GM18861 (cell line): ENCODE data around the gene ENKUR.

Experiments
- ATAC-seq: cut with Tn5 transposase; IDR thresholded peaks from one replicate; pipeline ENCODE4 v1.9.1; 2021; ENCODE audit not compliant: unreplicated experiment

ENKUR gene, protein sequence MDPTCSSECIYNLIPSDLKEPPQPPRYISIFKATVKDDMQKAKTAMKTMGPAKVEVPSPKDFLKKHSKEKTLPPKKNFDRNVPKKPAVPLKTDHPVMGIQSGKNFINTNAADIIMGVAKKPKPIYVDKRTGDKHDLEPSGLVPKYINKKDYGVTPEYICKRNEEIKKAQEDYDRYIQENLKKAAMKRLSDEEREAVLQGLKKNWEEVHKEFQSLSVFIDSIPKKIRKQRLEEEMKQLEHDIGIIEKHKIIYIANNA

GRCh38 chr10:25015828-25016375 is at the start of gene ENKUR:
TSS of gene ENKUR (minus strand) at chr10:25016158. CDS start at chr10:25015936, 222 bp downstream.
- ATAC-seq, result peak; percentile 50

DNA sequence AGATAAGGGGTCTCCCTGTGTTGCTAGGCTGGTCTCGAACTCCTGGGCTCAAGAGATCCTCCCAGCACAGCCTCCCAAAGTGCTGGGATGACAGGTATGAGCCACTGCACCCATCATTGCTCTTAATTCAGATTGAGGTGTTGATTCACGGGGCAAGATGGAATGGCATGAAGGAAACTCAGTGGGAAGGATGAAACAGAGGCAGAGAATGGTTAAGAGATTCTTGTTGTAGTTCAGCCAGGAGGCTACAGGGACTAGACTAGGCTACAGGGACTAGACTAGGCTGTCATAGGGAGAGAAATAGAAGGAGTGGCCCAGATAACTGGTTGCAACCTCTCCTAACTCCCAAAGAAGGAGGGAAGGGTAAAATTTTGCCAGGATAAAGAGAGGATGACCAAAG is 48.4 kb upstream of the ENKUR start:
- no peak for ATAC-seq

GRCh38 chr10:25063644-25064043 is 47.7 kb upstream of the ENKUR start:
- ATAC-seq, result no peak

- ATAC-seq, result no peak
Measured at GRCh38 chr10:25063157-25063556, 47.2 kb upstream of the ENKUR start.

DNA sequence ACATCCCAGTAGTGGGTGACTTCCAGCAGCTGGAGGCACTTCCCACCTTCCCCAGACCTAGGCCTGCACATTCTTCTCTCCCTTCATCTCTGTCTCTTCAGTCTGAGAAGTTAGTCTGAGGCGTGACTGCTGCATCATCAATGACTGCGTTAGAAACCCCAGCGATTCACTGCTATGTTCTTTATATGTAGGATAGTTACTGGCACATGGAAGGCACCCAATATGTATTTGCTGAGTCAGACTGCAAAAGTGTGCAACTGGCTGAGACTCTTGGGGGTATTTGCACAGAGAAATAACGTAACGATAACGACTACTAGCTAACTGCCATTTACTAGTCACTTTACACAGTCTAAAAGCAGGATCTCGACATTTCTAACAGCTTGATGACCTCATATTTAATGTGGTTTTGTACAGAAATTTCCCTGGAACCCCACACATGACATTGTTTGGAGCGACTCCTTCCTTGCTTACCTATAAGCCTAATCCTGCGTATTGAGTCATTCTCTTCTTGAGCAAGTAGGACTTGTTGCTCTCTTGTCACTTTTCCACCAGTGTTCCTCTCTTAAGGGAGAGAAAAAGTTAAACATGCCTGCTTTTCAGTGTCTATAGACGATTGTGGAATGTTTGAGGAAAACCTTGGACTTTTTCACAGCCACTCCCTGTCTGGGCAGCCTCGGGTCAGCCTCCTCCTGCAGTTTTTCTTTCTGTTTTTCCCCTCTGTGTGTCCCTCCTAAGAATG is 45.9 kb upstream of the ENKUR start:
- ATAC-seq, result no peak

GRCh38 chr10:25061125-25061524 is 45.2 kb upstream of the ENKUR start:
- ATAC-seq, result no peak

GRCh38 chr10:25059990-25060389 is 44.0 kb upstream of the ENKUR start:
- ATAC-seq, result no peak

DNA sequence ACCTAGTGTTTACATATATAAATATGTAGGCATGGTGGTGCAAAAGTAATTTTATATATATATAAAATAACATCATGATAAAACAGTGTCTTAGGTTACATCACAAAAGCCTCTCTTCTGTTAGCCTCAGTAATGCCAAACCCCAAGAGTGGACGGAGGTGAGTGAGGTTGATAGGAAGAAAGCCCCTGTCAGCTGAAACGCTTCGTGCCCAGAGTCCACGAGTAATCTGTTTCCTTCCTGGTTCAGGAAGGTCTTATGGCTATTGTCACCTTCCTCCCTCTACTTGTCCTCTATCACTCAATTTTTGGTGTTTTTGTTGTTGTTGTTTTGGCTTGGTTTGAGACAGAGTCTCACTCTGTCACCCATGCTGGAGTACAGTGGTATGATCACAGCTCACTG is 41.9 kb upstream of the ENKUR start:
- no peak for ATAC-seq

DNA sequence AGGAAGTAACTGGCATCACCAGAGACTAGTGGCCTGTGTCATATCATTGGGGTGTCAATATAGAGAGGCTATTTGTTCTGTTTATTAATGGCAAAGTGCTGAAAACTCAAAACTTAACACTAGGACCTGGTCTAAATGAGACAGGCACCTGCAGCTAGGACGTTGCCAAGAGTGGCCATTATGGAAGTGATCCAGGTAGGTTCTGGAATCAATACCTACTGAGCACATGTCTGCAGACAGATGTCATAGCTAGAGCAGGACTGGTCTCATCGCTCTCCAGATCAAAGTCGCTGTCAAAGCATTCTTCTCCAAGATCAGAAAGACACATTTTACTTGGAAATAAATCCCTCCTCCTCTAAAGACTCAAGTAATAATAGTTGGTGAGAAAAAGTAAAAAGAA is 40.8 kb upstream of the ENKUR start:
- ATAC-seq, result no peak

DNA sequence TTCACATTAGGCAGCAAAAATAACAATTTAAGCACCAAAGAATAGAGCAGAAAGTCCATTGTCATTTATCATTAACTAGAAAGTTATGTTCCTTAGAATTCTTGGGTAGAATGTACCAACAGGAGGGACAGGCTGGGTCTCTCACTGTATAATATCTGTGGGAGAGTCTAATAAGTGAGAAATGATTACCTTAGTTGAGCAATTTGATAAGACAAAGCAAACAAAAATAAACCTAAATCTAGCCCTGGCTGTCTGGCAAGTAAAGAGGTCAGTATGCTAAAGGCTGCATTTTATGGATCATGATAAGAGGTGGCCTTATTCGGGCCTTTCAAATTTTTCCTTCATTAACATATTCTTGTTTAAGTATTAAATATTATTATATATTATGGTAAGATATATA is 36.1 kb upstream of the ENKUR start:
- ATAC-seq, result no peak

- ATAC-seq, result no peak
Measured at GRCh38 chr10:25050402-25050801, 34.4 kb upstream of the ENKUR start.

DNA sequence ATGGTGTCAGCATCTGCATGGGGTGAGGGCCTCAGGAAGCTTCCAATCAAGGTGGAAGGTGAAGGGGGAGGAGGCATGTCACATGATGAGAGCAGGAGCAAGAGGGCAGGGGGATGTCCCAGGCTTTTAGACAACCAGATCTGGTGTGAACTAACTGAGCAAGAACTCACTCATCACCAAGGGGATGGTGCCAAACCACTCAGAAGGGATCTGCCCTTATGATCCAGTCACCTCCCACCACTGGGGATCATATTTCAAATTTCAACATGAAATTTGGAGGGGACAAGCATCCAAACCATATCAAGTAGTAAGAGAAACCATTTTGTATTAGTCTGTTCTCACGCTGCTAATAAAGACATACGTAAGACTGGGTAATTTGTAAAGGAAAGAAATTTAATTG is 34.0 kb upstream of the ENKUR start:
- ATAC-seq, result no peak

GRCh38 chr10:25048450-25048849 is 32.5 kb upstream of the ENKUR start:
- no peak for ATAC-seq

- no peak for ATAC-seq
Measured at GRCh38 chr10:25047591-25048301, 31.8 kb upstream of the ENKUR start.

DNA sequence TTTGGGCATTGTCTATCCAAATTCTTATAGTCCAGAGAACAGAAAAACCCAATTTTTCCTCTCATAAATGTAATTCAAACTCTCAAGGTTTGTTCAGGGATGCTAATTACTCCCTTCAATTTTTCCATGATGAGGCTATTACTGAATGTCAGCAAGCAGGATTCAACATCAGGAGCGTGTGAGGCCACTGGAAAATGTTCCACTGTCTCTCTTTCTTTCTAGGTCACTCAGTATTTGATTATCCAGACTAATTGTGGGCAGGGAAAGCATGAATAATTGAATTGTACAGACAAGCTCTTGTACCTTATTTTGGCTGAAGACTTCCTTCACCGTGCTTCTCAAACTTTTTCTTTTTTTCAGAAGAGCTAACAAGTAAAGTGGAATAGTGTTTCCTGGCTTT is 31.1 kb upstream of the ENKUR start:
- no peak for ATAC-seq

GRCh38 chr10:25046641-25047040 is 30.7 kb upstream of the ENKUR start:
- no peak for ATAC-seq

DNA sequence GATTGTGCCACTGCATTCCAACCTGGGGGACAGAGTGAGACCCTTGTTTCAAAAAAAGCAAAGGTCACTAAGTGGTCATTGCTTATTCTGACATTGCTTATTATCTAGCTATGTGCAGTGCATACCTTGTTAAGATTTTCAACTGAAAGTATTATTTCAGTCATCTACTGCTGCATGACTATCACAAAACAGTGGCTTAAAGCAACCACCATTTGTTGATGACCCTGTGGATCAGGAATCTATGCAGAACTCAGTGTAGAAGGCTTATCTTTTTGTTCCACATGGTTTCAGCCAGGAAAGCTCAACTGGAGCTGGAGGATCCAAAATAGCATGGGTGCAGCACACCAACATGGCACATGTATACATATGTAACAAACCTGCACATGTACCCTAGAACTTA is 23.6 kb upstream of the ENKUR start:
- no peak for ATAC-seq

GRCh38 chr10:25038325-25038724 is 22.4 kb upstream of the ENKUR start:
- ATAC-seq, result no peak

GRCh38 chr10:25036381-25036780 is 20.4 kb upstream of the ENKUR start:
- ATAC-seq, result no peak

DNA sequence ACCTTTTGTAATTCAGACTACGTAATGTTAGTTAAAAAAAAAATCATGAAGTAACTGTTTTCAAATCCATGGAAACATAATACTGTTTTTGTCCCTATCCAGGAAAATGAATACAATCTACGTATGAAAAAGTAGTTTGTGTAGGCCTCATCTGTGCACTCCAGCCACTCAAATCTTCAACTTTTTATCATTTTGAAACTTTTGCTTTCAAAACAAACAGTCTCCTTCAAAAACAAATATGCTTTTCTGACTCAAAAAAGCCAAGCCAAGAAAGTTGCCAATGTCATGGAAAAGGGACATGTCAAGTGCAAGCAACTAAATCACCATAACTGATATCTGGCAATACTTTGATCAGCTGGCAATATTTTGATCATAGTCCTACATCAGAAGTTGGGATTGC is 13.6 kb upstream of the ENKUR start:
- no peak for ATAC-seq

GRCh38 chr10:25028711-25029110 is 12.8 kb upstream of the ENKUR start:
- no peak for ATAC-seq

DNA sequence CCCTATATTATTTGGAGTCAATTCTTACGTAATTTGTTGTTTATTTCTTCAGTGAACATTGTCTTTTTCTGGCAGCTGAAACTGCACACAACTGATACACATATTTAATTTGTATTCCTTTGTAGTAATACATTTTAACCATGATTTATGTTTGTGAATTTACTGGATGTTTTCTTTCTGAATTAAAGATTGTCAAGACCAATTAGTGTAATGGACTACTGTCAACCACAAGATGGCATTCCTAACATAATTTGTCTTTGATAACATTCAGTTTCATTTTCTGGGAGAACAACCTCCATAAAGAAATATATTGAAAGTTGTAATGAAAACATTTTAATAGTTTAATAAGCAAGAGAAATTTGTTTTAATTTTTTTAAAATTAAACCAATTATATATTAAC is 10.5 kb upstream of the ENKUR start:
- ATAC-seq, result no peak
